Fibroblast of lung (primary cell): ENCODE data around the gene SLC66A1. TPM values are rescaled to one million over a fixed set of nuclear protein-coding genes. Genes with fewer than 3 reads are reported as not detected.

Experiments used
- DNase-seq, 2 donors: peaks; one replicate each; pipeline versions ENCODE4 v3.0.0 to v3.0.0-alpha.2; 2010; ENCODE audit warnings: low read depth in 2 of 2
- H2AFZ ChIP-seq: 2 replicates; pipeline ENCODE4 v1.5.1; 2012; ENCODE audit warnings: low read length, control low read depth, inconsistent platforms
- H3K27ac ChIP-seq: 2 replicates; pipeline ENCODE4 v1.5.1; 2011; ENCODE audit warnings: low read length, control low read depth; ENCODE audit not compliant: insufficient read depth
- H3K27me3 ChIP-seq: 2 replicates; pipeline ENCODE4 v1.5.1; 2011; ENCODE audit warnings: mild to moderate bottlenecking, low read length; ENCODE audit not compliant: control insufficient read depth, insufficient read depth
- H3K36me3 ChIP-seq: 2 replicates; pipeline ENCODE4 v1.5.1; 2011; ENCODE audit warnings: low read length; ENCODE audit not compliant: control insufficient read depth, insufficient read depth
- H3K4me1 ChIP-seq: 2 replicates; pipeline ENCODE4 v1.5.1; 2011; ENCODE audit warnings: low read length; ENCODE audit not compliant: control insufficient read depth, insufficient read depth; ENCODE audit errors: extremely low read depth
- H3K4me2 ChIP-seq: 2 replicates; pipeline ENCODE4 v1.5.1; 2011; ENCODE audit warnings: low read length, control low read depth; ENCODE audit not compliant: insufficient read depth; ENCODE audit errors: extremely low read depth
- H3K4me3 ChIP-seq, 4 experiments: fragments of 200-600 bp in 1 of 4; sonication (generic) in 1 of 4; replicated peaks in 1 of 4; 2 replicates each; pipeline ENCODE4 v1.5.1; 2011 to 2016; ENCODE audit warnings: low read length in 4 of 4, low read depth in 3 of 4, mild to moderate bottlenecking in 3 of 4, control low read depth in 2 of 4, inconsistent platforms in 1 of 4, mixed read lengths in 1 of 4; ENCODE audit not compliant: insufficient read depth in 1 of 4; ENCODE audit errors: control extremely low read depth in 1 of 4
- H3K79me2 ChIP-seq: 2 replicates; pipeline ENCODE4 v1.5.1; 2012; ENCODE audit warnings: mild to moderate bottlenecking, low read length, inconsistent platforms; ENCODE audit not compliant: control insufficient read depth, insufficient read depth
- H3K9ac ChIP-seq: 2 replicates; pipeline ENCODE4 v1.5.1; 2011; ENCODE audit warnings: mild to moderate bottlenecking, low read length, control low read depth; ENCODE audit not compliant: insufficient read depth
- H3K9me3 ChIP-seq: 2 replicates; pipeline ENCODE4 v1.5.1; 2012; ENCODE audit warnings: low read depth, low read length; ENCODE audit not compliant: control insufficient read depth, insufficient read depth
- H4K20me1 ChIP-seq: 2 replicates; pipeline ENCODE4 v1.5.1; 2011; ENCODE audit warnings: low read length; ENCODE audit not compliant: control insufficient read depth, insufficient read depth; ENCODE audit errors: extremely low read depth
- EZH2 ChIP-seq: IDR thresholded peaks from 2 replicates; pipeline ENCODE4 v1.5.1; 2012; ENCODE audit warnings: low read length, control low read depth, mild to moderate bottlenecking; ENCODE audit errors: missing control alignments
- polyA plus RNA-seq, 2 donors: library from polyadenylated mRNA; depleted of rRNA in 1 of 2; stranded (reverse) in 1 of 2; unstranded in 1 of 2; fragments of >200 nt; gene quantifications; 2 replicates each; pipeline ENCODE4 v1.2.1, GENCODE V29; 2011 to 2012; ENCODE audit warnings: missing spikeins in 1 of 2
- total RNA-seq: library from RNA; depleted of rRNA; stranded (reverse); fragments of >200 nt; gene quantifications from 2 replicates; pipeline ENCODE4 v1.2.1, GENCODE V29; 2014
- TF ChIP-seq, protein P1 (sequence below), 2 donors: IDR thresholded peaks in 1 of 2; conservative IDR thresholded peaks in 1 of 2; 1 replicate in 1 of 2; 2 replicates in 1 of 2; pipeline ENCODE4 v1.5.1; 2011 to 2012; ENCODE audit warnings: low read length in 2 of 2, control low read depth in 1 of 2, inconsistent platforms in 1 of 2, low read depth in 1 of 2, mild to moderate bottlenecking in 1 of 2

SLC66A1 gene
- total and polyA plus RNA-seq, 2 donors (not counting 1 experiment from before 2014, with no cell fraction given), result 7.1 to 18.3 TPM

DNA sequence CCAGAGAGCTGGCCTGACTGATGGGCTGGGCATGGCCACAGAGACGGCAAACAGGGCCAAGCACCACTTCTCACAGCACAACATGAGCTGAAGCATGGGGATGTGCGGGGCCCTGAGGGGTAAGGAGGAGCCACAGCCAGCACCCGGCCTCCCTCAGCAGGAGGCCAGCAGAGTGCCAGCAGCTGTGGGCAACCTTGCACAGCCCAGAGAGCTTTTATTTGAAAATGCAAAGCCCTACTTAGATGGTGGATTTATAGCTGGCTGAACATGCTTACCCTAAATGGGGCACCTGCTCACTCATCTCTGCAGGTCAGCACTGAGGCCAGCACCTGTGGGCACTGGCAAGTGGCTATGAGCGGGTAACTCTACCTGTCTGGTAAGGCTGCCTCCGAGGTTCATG is 44.1 kb downstream of the SLC66A1 start:
- Histone ChIP-seq H4K20me1 (peaks cover 2% of the 10 kb centered on the region), H3K27me3 (no peaks in the 10 kb centered on the region), H3K4me2 (no peak overlapping the region), H3K4me3 (no peak overlapping the region), H3K79me2 (peaks cover 7% of the 10 kb centered on the region), H3K27ac (no peak overlapping the region), H2AFZ (no peak overlapping the region), H3K9me3 (no peaks in the 10 kb centered on the region), H3K9ac (no peak overlapping the region), H3K36me3 (peaks cover 25% of the 10 kb centered on the region), H3K4me1 (peaks cover 10% of the 10 kb centered on the region)
- DNase-seq, result no peak
- no peak for TF ChIP-seq EZH2
- TF ChIP-seq, protein P1, sequence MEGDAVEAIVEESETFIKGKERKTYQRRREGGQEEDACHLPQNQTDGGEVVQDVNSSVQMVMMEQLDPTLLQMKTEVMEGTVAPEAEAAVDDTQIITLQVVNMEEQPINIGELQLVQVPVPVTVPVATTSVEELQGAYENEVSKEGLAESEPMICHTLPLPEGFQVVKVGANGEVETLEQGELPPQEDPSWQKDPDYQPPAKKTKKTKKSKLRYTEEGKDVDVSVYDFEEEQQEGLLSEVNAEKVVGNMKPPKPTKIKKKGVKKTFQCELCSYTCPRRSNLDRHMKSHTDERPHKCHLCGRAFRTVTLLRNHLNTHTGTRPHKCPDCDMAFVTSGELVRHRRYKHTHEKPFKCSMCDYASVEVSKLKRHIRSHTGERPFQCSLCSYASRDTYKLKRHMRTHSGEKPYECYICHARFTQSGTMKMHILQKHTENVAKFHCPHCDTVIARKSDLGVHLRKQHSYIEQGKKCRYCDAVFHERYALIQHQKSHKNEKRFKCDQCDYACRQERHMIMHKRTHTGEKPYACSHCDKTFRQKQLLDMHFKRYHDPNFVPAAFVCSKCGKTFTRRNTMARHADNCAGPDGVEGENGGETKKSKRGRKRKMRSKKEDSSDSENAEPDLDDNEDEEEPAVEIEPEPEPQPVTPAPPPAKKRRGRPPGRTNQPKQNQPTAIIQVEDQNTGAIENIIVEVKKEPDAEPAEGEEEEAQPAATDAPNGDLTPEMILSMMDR (conservative IDR thresholded peaks at IDR 0.05 in 1 of 2, IDR thresholded peaks at IDR 0.05 in 1 of 2; ENCODE audit: low read depth in 1 of 2, low read length in 2 of 2), result no peak

DNA sequence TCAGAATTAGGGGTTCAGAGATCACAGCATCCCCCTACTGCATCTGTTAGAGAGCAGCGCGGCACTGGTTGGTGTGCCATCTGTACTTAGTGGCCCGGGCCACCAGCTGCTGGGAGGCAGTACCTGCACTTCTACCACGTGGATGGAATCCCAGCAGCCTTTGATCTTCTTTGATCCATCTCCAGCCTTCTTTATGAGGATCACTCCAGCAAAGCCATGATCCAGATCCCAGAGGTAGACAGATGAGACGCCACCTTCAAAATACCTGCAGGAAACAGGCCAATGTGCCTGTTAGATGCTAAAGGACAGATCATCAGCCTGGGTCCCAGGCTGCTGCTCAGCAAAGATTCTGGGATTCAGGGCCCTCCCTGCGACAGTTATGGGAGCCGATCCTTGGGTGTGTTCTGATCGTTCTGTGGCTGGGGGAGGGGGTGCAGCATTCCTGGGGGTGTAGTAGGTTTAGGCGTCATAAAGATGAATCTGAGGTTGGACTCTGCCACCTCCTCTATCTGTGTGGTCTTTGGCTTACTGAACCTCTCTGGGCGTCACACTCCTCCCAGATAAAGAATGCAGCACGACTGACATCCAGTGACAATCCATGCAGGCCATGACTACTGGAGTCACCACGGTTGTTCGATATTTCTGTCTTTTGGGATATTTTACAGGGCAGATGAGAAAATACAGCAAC is 45.3 kb downstream of the SLC66A1 start:
- Histone ChIP-seq H3K4me3 (no peak overlapping the region), H3K9ac (no peak overlapping the region), H3K4me1 (peaks cover 4% of the 10 kb centered on the region), H3K9me3 (no peaks in the 10 kb centered on the region), H4K20me1 (peaks cover 2% of the 10 kb centered on the region), H3K27ac (no peak overlapping the region), H3K4me2 (no peak overlapping the region), H3K27me3 (no peaks in the 10 kb centered on the region), H3K36me3 (peaks cover 21% of the 10 kb centered on the region), H2AFZ (no peak overlapping the region), H3K79me2 (peaks cover 9% of the 10 kb centered on the region)
- no peak for TF ChIP-seq EZH2
- TF ChIP-seq, protein P1 (conservative IDR thresholded peaks at IDR 0.05 in 1 of 2, IDR thresholded peaks at IDR 0.05 in 1 of 2; ENCODE audit: low read depth in 1 of 2, low read length in 2 of 2), result no peak
- no peak for DNase-seq

DNA sequence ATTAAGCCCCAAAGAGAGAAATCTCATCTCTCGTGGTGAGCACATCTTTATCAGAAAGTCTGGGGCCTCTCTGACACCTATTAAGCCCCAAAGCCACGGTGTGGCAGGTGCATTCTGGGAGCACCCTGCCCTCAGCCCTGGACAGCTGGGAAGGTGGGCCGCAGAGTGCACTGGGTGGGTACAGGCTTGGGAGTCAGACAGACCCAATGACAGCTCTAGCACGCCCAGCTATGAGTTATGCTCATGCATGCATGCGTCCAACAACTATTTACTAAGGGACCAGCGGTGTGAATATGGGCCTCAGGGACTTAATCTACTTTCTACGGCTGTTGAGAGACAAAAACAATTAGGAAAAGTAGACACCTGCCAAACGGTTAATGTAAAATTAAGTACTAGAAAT is 46.6 kb downstream of the SLC66A1 start:
- H3K4me1 ChIP-seq, result no peaks in the 10 kb centered on the region
- H3K36me3 ChIP-seq, result peaks cover 14% of the 10 kb centered on the region
- TF ChIP-seq, protein P1 (conservative IDR thresholded peaks at IDR 0.05 in 1 of 2, IDR thresholded peaks at IDR 0.05 in 1 of 2; ENCODE audit: low read depth in 1 of 2, low read length in 2 of 2), result no peak
- TF ChIP-seq EZH2, result no peak
- no peak overlapping the region for H3K4me2 ChIP-seq
- H4K20me1 ChIP-seq, result peaks cover 2% of the 10 kb centered on the region
- no peak for DNase-seq
- peaks cover 9% of the 10 kb centered on the region for H3K79me2 ChIP-seq
- no peak overlapping the region for H2AFZ ChIP-seq
- H3K9ac ChIP-seq, result no peak overlapping the region
- H3K4me3 ChIP-seq, result no peak overlapping the region
- no peaks in the 10 kb centered on the region for H3K27me3 ChIP-seq
- no peak overlapping the region for H3K27ac ChIP-seq
- H3K9me3 ChIP-seq, result no peaks in the 10 kb centered on the region
